GM23338 (cell line): Measurements from ENCODE around the gene RHOG.
"Not testable (repeated sequence)": the region's sequence is repeated elsewhere in the genome, so short reads cannot be mapped to it uniquely, and the experiment has no call there.

ENCODE experiments used
- CTCF ChIP-seq, 2 experiments: fragments of 200-600 bp in 1 of 2; sonication (generic) in 1 of 2; conservative IDR thresholded peaks; 2 replicates each; pipeline versions ENCODE4 v1.5.1 to v1.6.1; 2016 to 2017; ENCODE audit warnings: antibody characterized with exemption in 2 of 2, low read depth in 2 of 2, mild to moderate bottlenecking in 2 of 2, moderate library complexity in 1 of 2
- EZH2 ChIP-seq: fragments of 200-600 bp; sonication (generic); IDR thresholded peaks from one replicate; pipeline ENCODE4 v1.8.0; 2017; ENCODE audit warnings: antibody characterized with exemption, mild to moderate bottlenecking, low read depth; ENCODE audit not compliant: unreplicated experiment
- NANOG ChIP-seq: IDR thresholded peaks from 2 replicates; pipeline ENCODE4 v1.6.1; 2016; ENCODE audit warnings: antibody characterized with exemption, borderline replicate concordance
- POLR2AphosphoS5 ChIP-seq: IDR thresholded peaks from 2 replicates; pipeline ENCODE4 v1.6.1; 2016; ENCODE audit warnings: antibody characterized with exemption, low read depth
- REST ChIP-seq: IDR thresholded peaks from one replicate; pipeline ENCODE4 v1.6.1; 2018; ENCODE audit warnings: antibody characterized with exemption; ENCODE audit not compliant: unreplicated experiment
- ZNF114 ChIP-seq: fragments of 250-450 bp; sonication (Bioruptor Pico); IDR thresholded peaks from 2 replicates; pipeline ENCODE4 v1.5.0; 2020; ENCODE audit warnings: mild to moderate bottlenecking, moderate library complexity

- TF ChIP-seq CTCF (conservative IDR thresholded peaks at IDR 0.05; ENCODE audit: low read depth in 2 of 2); EZH2; REST; POLR2AphosphoS5; ZNF114 (CRISPR knock-in tag); NANOG: not testable (repeated sequence)
These were observed 20.2 kb upstream of the RHOG start for GRCh38 chr11:3860898-3861393.
